Type B pancreatic cell (in vitro differentiated cells): ENCODE measurements around the gene IGFBP1. TPM values are rescaled to one million over a fixed set of nuclear protein-coding genes. Genes with fewer than 3 reads are reported as not detected.

ENCODE experiments used
- DNase-seq: peaks from one replicate; pipeline ENCODE4 v3.0.0; 2021; ENCODE audit warnings: mixed read lengths; ENCODE audit not compliant: unreplicated experiment; ENCODE audit errors: extremely low spot score
- H3K27ac Mint-ChIP-seq: 2 replicates; pipeline ENCODE4 v1.8.0; 2021; ENCODE audit warnings: mild to moderate bottlenecking, mixed read lengths
- H3K27me3 Mint-ChIP-seq: 2 replicates; pipeline ENCODE4 v1.8.0; 2021; ENCODE audit warnings: mixed read lengths
- H3K36me3 Mint-ChIP-seq: 2 replicates; pipeline ENCODE4 v1.8.0; 2021; ENCODE audit warnings: mixed read lengths
- H3K4me1 Mint-ChIP-seq: one replicate; pipeline ENCODE4 v1.8.0; 2021; ENCODE audit warnings: mixed read lengths; ENCODE audit not compliant: unreplicated experiment
- H3K4me3 Mint-ChIP-seq: 2 replicates; pipeline ENCODE4 v1.8.0; 2021; ENCODE audit warnings: mild to moderate bottlenecking, mixed read lengths
- H3K9me3 Mint-ChIP-seq: 2 replicates; pipeline ENCODE4 v1.8.0; 2021; ENCODE audit warnings: mixed read lengths
- CTCF ChIP-seq: fragments of 200-600 bp; sonication (generic); conservative IDR thresholded peaks from 2 replicates; pipeline ENCODE4 v1.5.0; 2021; ENCODE audit warnings: antibody characterized with exemption, mild to moderate bottlenecking
- total RNA-seq: library from RNA; stranded (reverse); gene quantifications from 2 replicates; pipeline ENCODE4 v1.2.1, GENCODE V29; 2021; ENCODE audit warnings: low replicate concordance

The IGFBP1 gene
- total RNA-seq, 1 donor from 2014 or later, result 0.75 TPM

GRCh38 chr7:45885264-45885882, 2.9 kb upstream of the IGFBP1 start:
- no peak for TF ChIP-seq CTCF
- Mint-ChIP-seq H3K9me3 (no peaks in the 10 kb centered on the region), H3K27me3 (peaks cover 61% of the 10 kb centered on the region), H3K4me1 (peaks cover 6% of the 10 kb centered on the region), H3K27ac (no peak overlapping the region), H3K4me3 (no peak overlapping the region), H3K36me3 (no peaks in the 10 kb centered on the region)
- DNase-seq, result no peak

GRCh38 chr7:45886931-45887667, 1.2 kb upstream of the IGFBP1 start:
- Mint-ChIP-seq H3K27ac (no peak overlapping the region), H3K4me1 (peaks cover 6% of the 10 kb centered on the region), H3K9me3 (no peaks in the 10 kb centered on the region), H3K4me3 (no peak overlapping the region), H3K36me3 (no peaks in the 10 kb centered on the region), H3K27me3 (peaks cover 71% of the 10 kb centered on the region)
- TF ChIP-seq CTCF, result no peak
- no peak for DNase-seq

DNA sequence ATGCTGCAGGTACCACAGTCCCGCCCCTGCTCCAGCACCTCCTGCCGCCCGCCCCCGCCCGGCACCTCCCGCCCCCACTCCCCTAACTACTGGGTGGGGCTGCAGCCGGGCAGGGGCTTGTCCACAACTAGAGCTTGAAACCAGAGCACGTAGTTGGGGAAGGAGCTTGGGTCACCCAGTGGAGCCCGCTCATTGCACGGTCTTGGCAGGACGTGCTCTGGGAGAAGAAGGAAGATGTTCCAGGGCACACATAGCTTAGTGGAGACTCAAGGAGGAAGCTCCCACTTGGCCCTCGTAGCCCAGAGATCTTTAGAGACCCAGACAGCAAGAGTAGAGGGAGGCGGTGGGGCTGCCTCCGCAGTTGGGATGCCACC, 692 bp downstream of the IGFBP1 start:
- Mint-ChIP-seq H3K27me3 (peaks cover 77% of the 10 kb centered on the region), H3K4me1 (peaks cover 6% of the 10 kb centered on the region), H3K36me3 (no peaks in the 10 kb centered on the region), H3K4me3 (peak overlapping the region; percentile 85), H3K9me3 (no peaks in the 10 kb centered on the region), H3K27ac (no peak overlapping the region)
- no peak for TF ChIP-seq CTCF
- DNase-seq, result no peak

DNA sequence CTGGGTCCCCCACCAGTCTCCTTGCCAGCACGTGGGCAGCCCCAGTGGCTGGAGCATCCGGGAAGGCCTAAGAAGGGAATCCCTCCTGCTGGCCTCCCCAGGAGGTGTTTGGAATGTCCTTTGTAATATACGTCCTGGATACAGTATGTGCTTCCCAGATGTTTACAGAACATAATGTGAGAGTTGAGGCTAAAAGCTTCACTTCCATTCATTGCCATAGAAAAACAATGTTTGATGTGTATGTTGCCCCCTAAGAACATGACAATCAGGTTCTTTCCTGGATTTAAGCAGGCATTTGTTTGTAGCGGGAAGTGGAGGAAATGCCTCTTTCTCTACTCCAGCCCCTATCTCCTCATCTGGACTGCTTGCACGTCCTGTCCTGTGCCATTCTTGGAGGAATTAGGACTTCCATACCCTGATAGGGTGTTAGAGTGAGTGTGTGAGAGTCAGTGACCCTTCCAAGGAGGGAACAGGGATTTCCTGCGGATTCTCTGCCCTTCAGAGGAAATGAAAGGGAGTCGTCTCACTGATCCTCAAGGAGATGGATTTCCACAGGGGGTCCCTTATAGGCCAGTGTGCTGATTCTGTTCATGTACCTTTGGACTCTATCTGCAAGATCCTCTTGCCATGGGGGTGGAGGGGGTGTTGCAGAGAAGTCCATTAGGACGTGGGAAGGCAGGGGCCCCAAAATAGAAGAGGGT, 1.2 kb downstream of the IGFBP1 start:
- no peak for DNase-seq
- Mint-ChIP-seq H3K9me3 (no peaks in the 10 kb centered on the region), H3K36me3 (no peaks in the 10 kb centered on the region), H3K4me3 (peak overlapping the region; percentile 65), H3K27ac (no peak overlapping the region), H3K4me1 (peaks cover 6% of the 10 kb centered on the region), H3K27me3 (peaks cover 79% of the 10 kb centered on the region)
- TF ChIP-seq CTCF, result no peak

GRCh38 chr7:45890125-45890901, 2.0 kb downstream of the IGFBP1 start:
- Mint-ChIP-seq H3K4me1 (peaks cover 6% of the 10 kb centered on the region), H3K9me3 (no peaks in the 10 kb centered on the region), H3K36me3 (no peaks in the 10 kb centered on the region), H3K27me3 (peaks cover 74% of the 10 kb centered on the region), H3K27ac (no peak overlapping the region), H3K4me3 (no peak overlapping the region)
- TF ChIP-seq CTCF, result no peak
- DNase-seq, result no peak
